ENCODE data around the gene ZNF385C. TPM values are rescaled to one million over a fixed set of nuclear protein-coding genes. Genes with fewer than 3 reads are reported as not detected.

ZNF385C gene
- polyA plus RNA-seq, 4 donors, result 0.31 to 2.3 TPM; not detected in 2

- 54 to 68% (median 64%) methylated on average over 8 of the region's 8 CpGs for WGBS, 3 donors
- H3K36me3 ChIP-seq (ENCODE audit: control insufficient read depth in 3 of 3, insufficient read depth in 2 of 3, low read depth in 1 of 3, low read length in 3 of 3), result no peaks in the 10 kb centered on the region
- peaks cover 0 to 11% (median 0%) of the 10 kb centered on the region in 3 donors for H3K27me3 ChIP-seq (ENCODE audit: control insufficient read depth in 3 of 3, insufficient read depth in 3 of 3, low read length in 3 of 3)
- H3K9me3 ChIP-seq (ENCODE audit: control insufficient read depth in 2 of 2, insufficient read depth in 1 of 2, low read depth in 1 of 2, low read length in 1 of 2), result no peaks in the 10 kb centered on the region
- no peaks in the 10 kb centered on the region for H3K4me1 ChIP-seq (ENCODE audit: control insufficient read depth in 3 of 3, insufficient read depth in 2 of 3, low read depth in 1 of 3, low read length in 2 of 3)
- FAIRE-seq (no peak), DNase-seq (no peak)
- no peak overlapping the region for H3K27ac ChIP-seq (ENCODE audit: low read depth in 1 of 3, low read length in 2 of 3)
- H3K4me3 ChIP-seq (ENCODE audit: low read depth in 1 of 3, low read length in 3 of 3), result no peak overlapping the region
Measured at GRCh38 chr17:42078396-42079043, 19.8 kb downstream of the ZNF385C start.

- Histone ChIP-seq H3K9me3 (ENCODE audit: control insufficient read depth in 2 of 2, insufficient read depth in 1 of 2, low read depth in 1 of 2, low read length in 1 of 2) (no peaks in the 10 kb centered on the region), H3K36me3 (ENCODE audit: control insufficient read depth in 3 of 3, insufficient read depth in 2 of 3, low read depth in 1 of 3, low read length in 3 of 3) (no peaks in the 10 kb centered on the region), H3K4me1 (ENCODE audit: control insufficient read depth in 3 of 3, insufficient read depth in 2 of 3, low read depth in 1 of 3, low read length in 2 of 3) (peaks cover 0 to 2% (median 0%) of the 10 kb centered on the region in 3 donors), H3K4me3 (ENCODE audit: low read depth in 1 of 3, low read length in 3 of 3) (no peak overlapping the region), H3K27ac (ENCODE audit: low read depth in 1 of 3, low read length in 2 of 3) (no peak overlapping the region), H3K27me3 (ENCODE audit: control insufficient read depth in 3 of 3, insufficient read depth in 3 of 3, low read length in 3 of 3) (peaks cover 0 to 18% (median 0%) of the 10 kb centered on the region in 3 donors)
- FAIRE-seq (no peak), DNase-seq (no peak)
- WGBS, 3 donors, result 87 to 92% (median 91%) methylated on average over 5 of the region's 5 CpGs
Measured at GRCh38 chr17:42077755-42078154, 20.5 kb downstream of the ZNF385C start.

- no peak for FAIRE-seq
Measured at GRCh38 chr17:42076797-42077559, 21.3 kb downstream of the ZNF385C start.

GRCh38 chr17:42075789-42076188, 22.5 kb downstream of the ZNF385C start:
- WGBS, 3 donors, result 76 to 82% (median 80%) methylated on average over 6 of the region's 6 CpGs
- DNase-seq (no peak), FAIRE-seq (no peak)
- Histone ChIP-seq H3K4me3 (ENCODE audit: low read depth in 1 of 3, low read length in 3 of 3) (no peak overlapping the region), H3K36me3 (ENCODE audit: control insufficient read depth in 3 of 3, insufficient read depth in 2 of 3, low read depth in 1 of 3, low read length in 3 of 3) (no peaks in the 10 kb centered on the region), H3K4me1 (ENCODE audit: control insufficient read depth in 3 of 3, insufficient read depth in 2 of 3, low read depth in 1 of 3, low read length in 2 of 3) (peaks cover 0 to 5% (median 0%) of the 10 kb centered on the region in 3 donors), H3K9me3 (ENCODE audit: control insufficient read depth in 2 of 2, insufficient read depth in 1 of 2, low read depth in 1 of 2, low read length in 1 of 2) (no peaks in the 10 kb centered on the region), H3K27ac (ENCODE audit: low read depth in 1 of 3, low read length in 2 of 3) (no peak overlapping the region), H3K27me3 (ENCODE audit: control insufficient read depth in 3 of 3, insufficient read depth in 3 of 3, low read length in 3 of 3) (peaks cover 3 to 35% (median 5%) of the 10 kb centered on the region in 3 donors)

More at GRCh38 chr17:42076797-42077559, 21.3 kb downstream of the ZNF385C start:
- H3K27ac ChIP-seq (ENCODE audit: low read depth in 1 of 3, low read length in 2 of 3), result no peak overlapping the region
- WGBS, 3 donors, result 64 to 81% (median 73%) methylated on average over 4 of the region's 4 CpGs
- peaks cover under 1 to 23% (median 3%) of the 10 kb centered on the region in 3 donors for H3K27me3 ChIP-seq (ENCODE audit: control insufficient read depth in 3 of 3, insufficient read depth in 3 of 3, low read length in 3 of 3)
- H3K36me3 ChIP-seq (ENCODE audit: control insufficient read depth in 3 of 3, insufficient read depth in 2 of 3, low read depth in 1 of 3, low read length in 3 of 3), result no peaks in the 10 kb centered on the region
- no peaks in the 10 kb centered on the region for H3K9me3 ChIP-seq (ENCODE audit: control insufficient read depth in 2 of 2, insufficient read depth in 1 of 2, low read depth in 1 of 2, low read length in 1 of 2)
- DNase-seq, result no peak
- no peak overlapping the region for H3K4me3 ChIP-seq (ENCODE audit: low read depth in 1 of 3, low read length in 3 of 3)
- H3K4me1 ChIP-seq (ENCODE audit: control insufficient read depth in 3 of 3, insufficient read depth in 2 of 3, low read depth in 1 of 3, low read length in 2 of 3), result peaks cover 0 to 5% (median 0%) of the 10 kb centered on the region in 3 donors

- FAIRE-seq (no peak), DNase-seq (peak in 1 of 2 donors; percentile 38)
- Histone ChIP-seq H3K4me1 (ENCODE audit: control insufficient read depth in 3 of 3, insufficient read depth in 2 of 3, low read depth in 1 of 3, low read length in 2 of 3) (peaks cover 0 to 13% (median 0%) of the 10 kb centered on the region in 3 donors), H3K27ac (ENCODE audit: low read depth in 1 of 3, low read length in 2 of 3) (no peak overlapping the region), H3K9me3 (ENCODE audit: control insufficient read depth in 2 of 2, insufficient read depth in 1 of 2, low read depth in 1 of 2, low read length in 1 of 2) (no peaks in the 10 kb centered on the region), H3K4me3 (ENCODE audit: low read depth in 1 of 3, low read length in 3 of 3) (peak overlapping the region in 1 of 3 donors; percentile 27), H3K36me3 (ENCODE audit: control insufficient read depth in 3 of 3, insufficient read depth in 2 of 3, low read depth in 1 of 3, low read length in 3 of 3) (no peaks in the 10 kb centered on the region), H3K27me3 (ENCODE audit: control insufficient read depth in 3 of 3, insufficient read depth in 3 of 3, low read length in 3 of 3) (peaks cover 3 to 35% (median 5%) of the 10 kb centered on the region in 3 donors)
- WGBS, 3 donors, result 9 to 15% (median 14%) methylated on average over 41 to 67 of the region's 67 CpGs
Measured at GRCh38 chr17:42072323-42073187, 25.7 kb downstream of the ZNF385C start.

GRCh38 chr17:42071810-42072209, 26.5 kb downstream of the ZNF385C start:
- Histone ChIP-seq H3K36me3 (ENCODE audit: control insufficient read depth in 3 of 3, insufficient read depth in 2 of 3, low read depth in 1 of 3, low read length in 3 of 3) (no peaks in the 10 kb centered on the region), H3K27ac (ENCODE audit: low read depth in 1 of 3, low read length in 2 of 3) (no peak overlapping the region), H3K27me3 (ENCODE audit: control insufficient read depth in 3 of 3, insufficient read depth in 3 of 3, low read length in 3 of 3) (peaks cover 3 to 35% (median 5%) of the 10 kb centered on the region in 3 donors), H3K4me1 (ENCODE audit: control insufficient read depth in 3 of 3, insufficient read depth in 2 of 3, low read depth in 1 of 3, low read length in 2 of 3) (peaks cover 0 to 16% (median 0%) of the 10 kb centered on the region in 3 donors), H3K4me3 (ENCODE audit: low read depth in 1 of 3, low read length in 3 of 3) (no peak overlapping the region), H3K9me3 (ENCODE audit: control insufficient read depth in 2 of 2, insufficient read depth in 1 of 2, low read depth in 1 of 2, low read length in 1 of 2) (no peaks in the 10 kb centered on the region)
- 22 to 28% (median 24%) methylated on average over 3 of the region's 3 CpGs for WGBS, 3 donors
- FAIRE-seq (no peak), DNase-seq (no peak)

- 82 to 92% (median 87%) methylated on average over 3 of the region's 3 CpGs for WGBS, 3 donors
- peaks cover 3 to 34% (median 5%) of the 10 kb centered on the region in 3 donors for H3K27me3 ChIP-seq (ENCODE audit: control insufficient read depth in 3 of 3, insufficient read depth in 3 of 3, low read length in 3 of 3)
- H3K36me3 ChIP-seq (ENCODE audit: control insufficient read depth in 3 of 3, insufficient read depth in 2 of 3, low read depth in 1 of 3, low read length in 3 of 3), result no peaks in the 10 kb centered on the region
- H3K4me1 ChIP-seq (ENCODE audit: control insufficient read depth in 3 of 3, insufficient read depth in 2 of 3, low read depth in 1 of 3, low read length in 2 of 3), result peaks cover 0 to 16% (median 0%) of the 10 kb centered on the region in 3 donors
- no peak overlapping the region for H3K27ac ChIP-seq (ENCODE audit: low read depth in 1 of 3, low read length in 2 of 3)
- no peak overlapping the region for H3K4me3 ChIP-seq (ENCODE audit: low read depth in 1 of 3, low read length in 3 of 3)
- FAIRE-seq, result no peak
- DNase-seq, result no peak
- H3K9me3 ChIP-seq (ENCODE audit: control insufficient read depth in 2 of 2, insufficient read depth in 1 of 2, low read depth in 1 of 2, low read length in 1 of 2), result no peaks in the 10 kb centered on the region
Measured at GRCh38 chr17:42068979-42069378, 29.3 kb downstream of the ZNF385C start.
